Activated CD4-positive, alpha-beta memory T cell treated with anti-CD3 and anti-CD28 coated beads, Interleukin-2, amount 10 ng/mL, durations not matched to agents 7 days and 5 days (primary cell): ENCODE results near the gene VPS13D. TPM values are rescaled to one million over a fixed set of nuclear protein-coding genes. Genes with fewer than 3 reads are reported as not detected.
"Not testable (repeated sequence)": the region's sequence is repeated elsewhere in the genome, so short reads cannot be mapped to it uniquely, and the experiment has no call there.

ENCODE experiments used
- CTCF ChIA-PET: fragments of 350-600 bp; sonication (Branson Sonifier 250); formaldehyde crosslinking; loops from one replicate; lab custom pipeline; 2021; ENCODE audit warnings: antibody characterized with exemption, inconsistent platforms; lab: Charles Lee
- POLR2A ChIA-PET: fragments of 350-600 bp; sonication (Branson Sonifier 250); formaldehyde crosslinking; loops from one replicate; lab custom pipeline; 2021; ENCODE audit warnings: antibody characterized with exemption; lab: Charles Lee
- DNase-seq: peaks from one replicate; pipeline ENCODE4 v3.0.0-alpha.2; 2020
- H3K27ac Mint-ChIP-seq: one replicate; pipeline ENCODE4 v1.8.0; 2021; ENCODE audit warnings: mild to moderate bottlenecking, mixed read lengths
- H3K27me3 Mint-ChIP-seq: one replicate; pipeline ENCODE4 v1.8.0; 2021; ENCODE audit warnings: mixed read lengths
- H3K36me3 Mint-ChIP-seq: one replicate; pipeline ENCODE4 v1.8.0; 2021; ENCODE audit warnings: low read depth, mixed read lengths
- H3K4me1 Mint-ChIP-seq: one replicate; pipeline ENCODE4 v1.8.0; 2021; ENCODE audit warnings: mixed read lengths
- H3K4me3 Mint-ChIP-seq: one replicate; pipeline ENCODE4 v1.8.0; 2021; ENCODE audit warnings: mild to moderate bottlenecking, mixed read lengths
- H3K9me3 Mint-ChIP-seq: one replicate; pipeline ENCODE4 v1.8.0; 2021; ENCODE audit warnings: mixed read lengths
- total RNA-seq, 2 experiments: library from RNA; stranded (reverse); gene quantifications; one replicate each; pipeline ENCODE4 v1.2.3, GENCODE V29; 2021

The VPS13D gene
- total RNA-seq, 2 experiments from 2014 or later, result 28.1 to 31.4 TPM

DNA sequence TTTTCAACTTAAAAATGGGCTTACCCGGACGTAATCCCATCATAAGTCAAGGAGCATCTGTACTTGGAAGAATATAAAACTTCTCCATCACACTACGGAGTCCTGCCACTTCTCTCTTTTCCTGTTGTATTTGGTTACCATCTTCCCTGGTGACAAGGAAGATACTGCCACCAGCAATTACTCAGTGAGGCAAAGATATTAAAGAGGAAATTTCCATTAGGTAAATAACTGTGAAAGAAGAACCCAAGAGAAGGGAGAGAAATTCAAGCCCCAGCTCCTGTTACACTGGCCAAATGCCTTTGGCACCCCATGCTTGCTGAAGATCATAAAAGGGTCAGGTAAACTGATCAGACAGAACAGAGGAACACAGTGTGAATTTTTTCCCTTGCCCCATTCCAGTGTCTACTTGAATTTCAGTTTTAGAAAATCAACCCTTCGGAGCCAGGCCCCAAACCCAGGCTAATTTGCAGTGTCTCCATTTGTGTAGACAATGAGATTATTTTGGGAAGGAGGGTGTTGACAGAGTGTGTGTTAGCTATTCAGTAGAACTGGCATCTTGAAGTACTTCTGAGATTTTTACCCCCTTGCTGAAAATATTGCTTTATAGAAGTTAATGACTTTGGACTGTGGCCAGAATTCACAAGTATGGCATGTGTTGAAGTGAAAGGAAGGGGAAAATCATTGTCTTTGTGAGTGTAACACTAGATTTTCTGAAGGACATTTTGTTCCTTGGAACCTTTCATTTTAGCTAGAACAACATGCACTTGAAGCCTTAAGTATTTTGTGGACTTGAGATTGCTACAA, 221.1 kb downstream of the VPS13D start:
- no peak for DNase-seq
- Mint-ChIP-seq H3K4me1 (peaks cover 61% of the 10 kb centered on the region), H3K9me3 (peaks cover under 1% of the 10 kb centered on the region), H3K27me3 (peaks cover 42% of the 10 kb centered on the region), H3K4me3 (no peak overlapping the region), H3K36me3 (peaks cover 45% of the 10 kb centered on the region), H3K27ac (no peak overlapping the region)
- ChIA-PET POLR2A (interaction anchor here (0.9 to 2.1 kb wide), 8 partner anchors 12 to 150 kb away, joined by 3 to 22 read pairs (median 4); no protein-coding TSS in a partner anchor), CTCF (interaction anchor here (0.9 to 1.2 kb wide), 2 partner anchors 16 to 27 kb away, joined by 3 to 4 read pairs; no protein-coding TSS in a partner anchor)

DNA sequence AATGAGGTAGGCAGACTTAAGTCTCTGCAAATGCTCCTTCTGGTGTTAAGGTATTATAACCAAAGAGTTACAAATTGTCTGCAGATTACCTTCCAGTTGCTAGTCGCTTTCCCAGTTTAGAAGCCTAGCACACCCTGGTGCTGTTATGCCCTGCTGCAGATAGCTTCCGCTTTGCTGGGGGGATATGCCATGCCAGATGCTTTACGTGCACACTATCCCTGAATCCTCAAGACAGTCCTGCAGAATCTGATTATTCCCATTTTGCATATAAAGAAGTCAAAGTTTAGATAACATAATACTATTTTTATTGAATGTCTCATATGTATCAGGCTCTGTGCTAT, 221.7 kb downstream of the VPS13D start:
- POLR2A ChIA-PET, result interaction anchor here (1.1 kb wide), 1 partner anchor 21 kb away, joined by 3 read pairs; no protein-coding TSS in a partner anchor
- H3K27ac Mint-ChIP-seq, result no peak overlapping the region
- DNase-seq, result no peak
- peaks cover 43% of the 10 kb centered on the region for H3K36me3 Mint-ChIP-seq
- CTCF ChIA-PET, result no interaction called here
- H3K9me3 Mint-ChIP-seq, result no peaks in the 10 kb centered on the region
- no peak overlapping the region for H3K4me3 Mint-ChIP-seq
- peaks cover 63% of the 10 kb centered on the region for H3K4me1 Mint-ChIP-seq
- peaks cover 39% of the 10 kb centered on the region for H3K27me3 Mint-ChIP-seq

DNA sequence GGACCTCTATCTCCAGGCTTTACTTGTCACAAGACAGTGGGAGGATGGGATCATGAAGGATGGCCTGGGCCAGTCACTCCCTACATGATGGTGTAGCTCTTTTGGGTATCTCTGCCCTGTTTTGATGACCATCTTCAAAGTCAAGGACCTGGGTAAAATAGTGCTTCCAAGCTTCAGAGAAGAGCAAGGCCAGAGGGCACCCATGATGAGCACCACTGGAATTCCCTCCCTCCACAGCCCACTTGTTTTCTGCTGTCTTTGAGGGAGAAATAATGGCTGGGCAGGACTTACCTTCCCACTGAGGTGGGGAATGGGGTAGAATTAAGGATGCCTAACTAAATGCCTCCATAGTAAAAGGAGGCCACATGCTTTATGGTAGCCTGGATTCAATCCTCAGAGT, 222.4 kb downstream of the VPS13D start:
- peaks cover 35% of the 10 kb centered on the region for H3K27me3 Mint-ChIP-seq
- DNase-seq, result no peak
- H3K9me3 Mint-ChIP-seq, result no peaks in the 10 kb centered on the region
- H3K4me1 Mint-ChIP-seq, result peaks cover 67% of the 10 kb centered on the region
- no peak overlapping the region for H3K4me3 Mint-ChIP-seq
- CTCF ChIA-PET, result no interaction called here
- no peak overlapping the region for H3K27ac Mint-ChIP-seq
- H3K36me3 Mint-ChIP-seq, result peaks cover 46% of the 10 kb centered on the region
- POLR2A ChIA-PET, result no interaction called here

DNA sequence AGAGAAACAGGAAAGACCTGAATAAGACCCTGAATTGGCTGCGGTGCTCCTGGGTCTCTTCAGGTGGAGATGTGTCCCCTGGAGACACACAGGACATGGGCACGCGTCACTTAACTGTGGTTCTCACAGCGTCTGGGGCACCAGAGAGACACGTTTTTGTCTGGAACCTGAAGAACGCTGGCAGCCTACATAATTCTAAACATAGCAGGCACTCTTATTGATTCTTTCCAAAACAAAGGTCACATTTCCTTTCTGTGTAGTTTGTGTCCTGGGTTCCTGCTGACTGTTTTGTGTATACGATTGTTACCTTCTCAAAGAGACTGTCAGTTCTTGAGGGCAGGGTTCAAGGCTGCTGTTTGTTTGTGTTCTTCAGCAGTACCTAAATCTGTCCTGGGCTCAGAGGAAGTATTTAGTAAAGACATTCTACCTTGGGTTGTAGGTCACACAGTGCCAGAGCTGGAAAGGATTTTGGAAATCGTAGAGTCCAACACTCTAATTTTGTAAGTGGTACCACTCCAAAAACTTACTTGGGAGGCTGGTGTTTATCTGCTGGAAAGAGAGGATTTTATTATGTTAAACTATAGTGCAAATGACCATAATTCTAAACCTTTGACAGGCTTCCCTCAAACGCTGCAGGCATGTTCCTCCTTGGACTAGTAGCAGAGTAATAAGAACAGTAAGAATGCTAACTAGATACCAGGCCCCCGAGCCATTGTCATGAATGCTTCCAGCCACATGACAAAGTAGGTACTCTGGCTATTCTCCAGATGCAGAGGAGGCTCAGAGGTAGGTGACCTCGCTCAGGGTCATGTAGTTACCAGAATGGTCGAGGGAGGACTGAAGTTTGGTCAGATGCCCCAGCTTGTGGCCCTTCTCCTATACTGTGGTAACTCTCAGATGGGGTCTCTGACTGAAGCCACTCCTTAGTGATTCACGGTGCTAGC, 223.8 kb downstream of the VPS13D start:
- CTCF ChIA-PET, result no interaction called here
- H3K4me3 Mint-ChIP-seq, result no peak overlapping the region
- no peak overlapping the region for H3K27ac Mint-ChIP-seq
- H3K4me1 Mint-ChIP-seq, result peaks cover 57% of the 10 kb centered on the region
- peaks cover 26% of the 10 kb centered on the region for H3K27me3 Mint-ChIP-seq
- POLR2A ChIA-PET, result interaction anchor here (1.2 kb wide), 1 partner anchor 164 kb away, joined by 3 read pairs; the partner anchor contains the start of gene DHRS3
- peaks cover 46% of the 10 kb centered on the region for H3K36me3 Mint-ChIP-seq
- no peaks in the 10 kb centered on the region for H3K9me3 Mint-ChIP-seq
- DNase-seq, result no peak

DNA sequence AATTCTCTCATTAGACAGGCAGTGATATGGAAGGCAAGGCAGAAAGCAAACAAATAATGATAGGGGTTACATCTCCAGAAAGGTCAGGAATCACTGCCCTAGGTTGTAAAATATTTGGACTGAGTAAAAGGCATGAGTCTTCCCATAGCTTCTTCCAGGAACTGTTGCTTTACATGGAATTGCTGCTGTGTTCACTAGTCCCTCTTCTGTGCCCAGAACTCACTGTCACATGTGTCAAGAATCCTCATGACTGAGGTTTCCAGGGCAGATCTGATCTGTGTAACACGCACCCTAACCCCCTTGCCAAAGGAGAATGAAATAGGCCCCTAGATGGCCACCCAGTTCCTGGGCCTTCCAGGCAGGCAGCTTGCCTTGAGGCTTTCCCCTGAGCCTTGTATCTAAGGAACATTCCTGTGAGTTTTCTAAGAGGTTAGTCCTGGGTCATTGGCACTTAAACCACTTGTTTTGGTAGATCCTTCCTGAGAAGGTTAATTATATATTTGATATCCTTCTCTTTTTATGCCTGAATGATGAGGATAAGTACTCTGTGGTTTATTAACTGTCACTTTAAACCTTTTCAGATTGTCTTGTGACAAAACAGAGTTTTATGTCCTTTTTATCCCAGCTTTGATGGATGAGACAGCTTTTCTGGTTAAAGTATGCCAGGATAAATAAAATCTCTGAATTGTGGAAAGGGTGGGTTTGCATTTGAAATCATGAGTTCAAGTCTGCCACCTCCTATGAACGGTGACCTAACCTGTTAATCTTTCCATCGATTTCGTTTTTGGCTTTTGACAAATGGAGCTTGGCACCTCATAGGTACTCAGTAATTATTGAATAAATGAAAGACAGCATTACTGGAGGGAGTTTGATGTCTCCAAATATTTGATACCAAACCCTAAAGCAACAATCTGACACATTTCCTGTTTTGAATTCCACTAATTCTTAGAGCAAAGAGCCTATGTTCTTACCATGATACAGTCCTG, 224.9 kb downstream of the VPS13D start:
- H3K27me3 Mint-ChIP-seq, result peaks cover 24% of the 10 kb centered on the region
- DNase-seq, result no peak
- ChIA-PET POLR2A (interaction anchor here (1.2 to 1.8 kb wide), 2 partner anchors 21 to 163 kb away, joined by 3 to 4 read pairs; partner anchors contain the start of gene DHRS3), CTCF (no interaction called here)
- H3K4me1 Mint-ChIP-seq, result peaks cover 46% of the 10 kb centered on the region
- no peaks in the 10 kb centered on the region for H3K9me3 Mint-ChIP-seq
- no peak overlapping the region for H3K27ac Mint-ChIP-seq
- no peak overlapping the region for H3K4me3 Mint-ChIP-seq
- H3K36me3 Mint-ChIP-seq, result peaks cover 49% of the 10 kb centered on the region

DNA sequence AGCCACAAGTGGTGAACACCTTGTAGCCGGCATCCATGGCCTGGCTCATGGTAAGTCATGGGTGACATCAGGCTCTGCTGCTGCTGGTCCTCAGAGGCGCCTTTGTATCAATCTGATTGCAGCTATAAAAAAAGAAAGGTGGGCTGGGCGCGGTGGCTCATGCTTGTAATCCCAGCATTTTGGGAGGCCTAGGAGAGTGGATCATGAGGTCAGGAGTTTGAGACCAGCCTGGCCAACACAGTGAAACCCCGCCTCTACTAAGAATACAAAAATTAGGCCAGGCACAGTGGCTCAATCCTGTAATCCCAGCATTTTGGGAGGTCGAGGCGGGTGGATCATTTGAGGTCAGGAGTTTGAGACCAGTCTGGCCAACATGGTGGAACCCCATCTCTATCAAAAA, 226.3 kb downstream of the VPS13D start:
- H3K4me3 Mint-ChIP-seq, CTCF ChIA-PET, DNase-seq, H3K9me3 Mint-ChIP-seq, H3K27ac Mint-ChIP-seq: not testable (repeated sequence)
- Mint-ChIP-seq H3K36me3 (peaks cover 46% of the 10 kb centered on the region), H3K27me3 (peaks cover 14% of the 10 kb centered on the region), H3K4me1 (peaks cover 34% of the 10 kb centered on the region)
- POLR2A ChIA-PET, result interaction anchor here (1.8 kb wide), 1 partner anchor 19 kb away, joined by 4 read pairs; no protein-coding TSS in a partner anchor

DNA sequence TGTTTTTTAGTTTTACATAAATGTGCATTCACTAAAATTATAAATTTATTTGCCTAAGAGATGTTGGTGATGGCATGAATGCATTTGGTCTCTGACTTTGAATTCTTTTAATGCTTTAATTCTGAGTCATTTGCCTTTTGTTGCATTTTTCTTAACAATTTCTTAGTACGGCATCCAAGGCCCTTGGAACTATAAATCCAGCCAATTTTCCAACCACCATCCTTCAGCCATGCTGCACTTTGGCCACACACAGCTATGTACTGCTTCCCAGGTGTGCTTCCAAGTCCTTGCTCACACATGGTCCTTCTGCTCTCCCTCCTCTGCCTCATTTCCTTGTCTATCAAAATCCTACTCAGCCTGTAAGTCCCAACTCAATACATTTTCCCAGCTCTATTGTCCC, 227.1 kb downstream of the VPS13D start:
- Mint-ChIP-seq H3K27ac (no peak overlapping the region), H3K9me3 (no peaks in the 10 kb centered on the region), H3K4me3 (no peak overlapping the region), H3K27me3 (peaks cover 9% of the 10 kb centered on the region), H3K36me3 (peaks cover 42% of the 10 kb centered on the region), H3K4me1 (peaks cover 31% of the 10 kb centered on the region)
- POLR2A ChIA-PET, result no interaction called here
- DNase-seq, result no peak
- CTCF ChIA-PET, result no interaction called here

DNA sequence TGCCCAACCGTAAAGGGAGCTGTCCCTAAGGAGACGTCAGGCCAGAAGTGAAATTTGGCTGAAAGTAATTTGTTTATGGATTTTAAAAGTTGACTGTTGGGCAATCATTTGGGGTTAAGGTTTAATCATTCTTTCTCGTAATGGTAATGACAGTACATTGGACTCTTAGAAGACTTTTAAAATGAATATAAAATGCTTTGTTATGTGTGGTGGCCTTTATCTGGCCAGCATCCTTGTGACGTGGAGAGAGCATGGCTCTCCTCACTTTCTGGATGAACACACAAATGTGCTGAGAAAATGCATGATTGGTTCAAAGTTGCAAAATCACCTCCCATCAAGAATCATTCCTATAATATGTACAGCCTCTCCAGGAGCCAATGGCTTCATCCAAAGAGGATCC, 227.9 kb downstream of the VPS13D start:
- CTCF ChIA-PET, result no interaction called here
- POLR2A ChIA-PET, result no interaction called here

DNA sequence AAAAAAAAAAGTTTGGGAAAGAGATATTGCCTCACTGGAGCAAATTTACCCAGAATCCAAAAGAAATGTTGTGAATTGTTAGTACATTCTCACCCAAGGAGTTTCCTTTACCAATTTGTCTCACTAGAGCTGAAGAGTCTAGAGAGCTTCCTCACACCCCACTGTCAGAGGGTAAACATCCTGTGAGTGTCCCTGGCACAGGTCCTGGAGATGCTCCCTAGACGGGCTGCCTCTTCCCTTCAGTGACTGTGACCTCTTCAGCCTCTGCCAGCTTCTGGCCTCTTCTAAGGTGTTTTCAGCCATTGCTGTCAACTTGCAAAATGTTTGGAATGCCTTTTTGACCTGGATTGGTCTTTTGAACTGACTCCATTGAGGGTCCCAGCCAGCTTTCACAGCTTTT, 228.7 kb downstream of the VPS13D start:
- H3K36me3 Mint-ChIP-seq, result peaks cover 41% of the 10 kb centered on the region
- peaks cover 20% of the 10 kb centered on the region for H3K4me1 Mint-ChIP-seq
- DNase-seq, result no peak
- no peak overlapping the region for H3K4me3 Mint-ChIP-seq
- ChIA-PET CTCF (interaction anchor here (0.9 to 1.1 kb wide), 2 partner anchors 16 to 200 kb away, joined by 3 to 4 read pairs; no protein-coding TSS in a partner anchor), POLR2A (interaction anchor here (0.6 to 0.9 kb wide), 2 partner anchors 8 to 193 kb away, joined by 3 to 6 read pairs; no protein-coding TSS in a partner anchor)
- no peak overlapping the region for H3K27ac Mint-ChIP-seq
- H3K9me3 Mint-ChIP-seq, result no peaks in the 10 kb centered on the region
- peaks cover 2% of the 10 kb centered on the region for H3K27me3 Mint-ChIP-seq

More for the DNA sequence above, 227.9 kb downstream of the VPS13D start:
- Mint-ChIP-seq H3K4me1 (peaks cover 28% of the 10 kb centered on the region), H3K27me3 (peaks cover 2% of the 10 kb centered on the region), H3K9me3 (no peaks in the 10 kb centered on the region), H3K36me3 (peaks cover 39% of the 10 kb centered on the region), H3K4me3 (no peak overlapping the region), H3K27ac (no peak overlapping the region)
- DNase-seq, result no peak

DNA sequence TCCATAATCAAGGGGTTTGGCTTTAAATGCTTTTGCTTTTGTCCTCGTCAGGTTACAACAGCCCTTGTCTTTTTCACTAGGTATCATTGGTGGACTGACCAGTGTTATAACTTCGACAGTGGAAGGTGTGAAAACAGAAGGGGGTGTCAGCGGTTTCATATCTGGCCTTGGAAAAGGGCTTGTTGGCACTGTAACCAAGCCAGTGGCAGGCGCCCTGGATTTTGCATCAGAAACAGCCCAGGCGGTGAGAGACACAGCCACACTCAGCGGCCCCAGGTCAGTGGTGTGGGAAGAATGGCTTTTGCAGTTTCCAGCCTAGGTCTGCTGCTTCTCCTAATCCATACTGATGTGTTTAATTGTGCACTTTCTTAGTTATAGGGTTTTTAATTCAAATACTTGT, 230.3 kb downstream of the VPS13D start:
- Mint-ChIP-seq H3K4me1 (peaks cover 10% of the 10 kb centered on the region), H3K27me3 (no peaks in the 10 kb centered on the region), H3K36me3 (peaks cover 44% of the 10 kb centered on the region), H3K4me3 (no peak overlapping the region), H3K9me3 (no peaks in the 10 kb centered on the region), H3K27ac (no peak overlapping the region)
- CTCF ChIA-PET, result no interaction called here
- POLR2A ChIA-PET, result no interaction called here
- DNase-seq, result no peak

DNA sequence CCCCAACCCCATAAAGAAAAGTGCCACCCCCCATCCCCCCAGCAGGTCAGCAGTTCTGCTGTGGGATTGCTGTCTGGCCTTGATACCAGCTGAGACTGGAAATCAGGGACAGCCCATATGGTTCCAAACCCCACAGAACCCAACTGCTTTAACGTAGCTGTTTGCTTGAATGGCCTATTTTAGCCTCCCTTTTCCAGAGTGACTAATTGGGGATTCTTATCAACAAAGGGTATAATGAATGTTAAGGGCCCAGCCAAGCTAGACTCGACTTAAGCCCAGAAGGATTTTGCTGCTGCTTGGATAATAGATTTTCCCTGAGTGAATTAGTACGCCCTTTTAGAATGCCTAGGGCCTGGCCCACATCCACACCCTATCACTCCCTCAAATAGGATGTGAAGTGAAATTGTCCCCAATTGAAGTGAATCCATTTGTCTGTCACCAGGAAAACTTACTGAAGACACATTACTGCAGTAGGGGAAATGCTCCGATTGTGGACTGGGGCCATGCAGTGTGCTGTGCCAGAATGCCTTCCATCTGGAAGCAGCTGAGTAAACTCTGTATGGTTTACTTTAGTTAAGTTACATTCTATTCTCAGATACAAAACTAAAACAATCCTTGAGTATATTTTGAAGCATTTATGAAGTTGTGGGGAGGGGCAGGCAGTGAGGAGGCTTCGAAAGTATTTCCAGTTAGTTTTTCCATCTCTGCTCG, 231.2 kb downstream of the VPS13D start:
- peaks cover 46% of the 10 kb centered on the region for H3K36me3 Mint-ChIP-seq
- POLR2A ChIA-PET, result no interaction called here
- no peak overlapping the region for H3K27ac Mint-ChIP-seq
- peaks cover 5% of the 10 kb centered on the region for H3K4me1 Mint-ChIP-seq
- no peak overlapping the region for H3K4me3 Mint-ChIP-seq
- no peaks in the 10 kb centered on the region for H3K9me3 Mint-ChIP-seq
- CTCF ChIA-PET, result no interaction called here
- DNase-seq, result no peak
- no peaks in the 10 kb centered on the region for H3K27me3 Mint-ChIP-seq
